ENCODE results near the gene BRCC3.
A peak's percentile ranks its signal among the peaks of the same experiment; 100 is the strongest.

BRCC3 gene

GRCh38 chrX:155065035-155065734 is 6.1 kb upstream of the BRCC3 start:
- H3K27me3 ChIP-seq (ENCODE audit: control insufficient read depth in 3 of 3, insufficient read depth in 3 of 3, low read depth in 1 of 3, low read length in 3 of 3) = no peaks in the 10 kb centered on the region
- no peak overlapping the region for H3K4me3 ChIP-seq (ENCODE audit: low read length in 2 of 2)
- H3K4ac ChIP-seq (ENCODE audit: low read length) = no peak overlapping the region
- H3K4me1 ChIP-seq (ENCODE audit: control insufficient read depth in 2 of 2, insufficient read depth in 1 of 2, low read depth in 1 of 2, low read length in 2 of 2) = peaks cover 1 to 5% of the 10 kb centered on the region in 2 donors
- H4K8ac ChIP-seq (ENCODE audit: low read depth, low read length) = no peak overlapping the region
- no peak overlapping the region for H2AK5ac ChIP-seq (ENCODE audit: low read depth, low read length)
- no peaks in the 10 kb centered on the region for H3K9me3 ChIP-seq (replicated peaks in 1 of 2; ENCODE audit: control insufficient read depth in 2 of 2, insufficient read depth in 1 of 2, low read depth in 1 of 2, low read length in 2 of 2)
- H3K14ac ChIP-seq (ENCODE audit: low read length) = no peak overlapping the region
- no CpG with 5 or more reads among the region's 8 CpGs for WGBS, 2 donors (ENCODE audit: extremely low coverage in 2 of 2, insufficient read length in 2 of 2, insufficient replicate concordance in 1 of 2)
- no peak overlapping the region for H2BK12ac ChIP-seq (ENCODE audit: low read length)
- no peak overlapping the region for H2BK5ac ChIP-seq (ENCODE audit: low read length)
- no peaks in the 10 kb centered on the region for H3K79me1 ChIP-seq (ENCODE audit: low read depth, low read length)
- H2BK120ac ChIP-seq (ENCODE audit: low read depth, low read length) = no peak overlapping the region
- no peak overlapping the region for H2BK15ac ChIP-seq (ENCODE audit: low read length)
- no peak overlapping the region for H3K27ac ChIP-seq (replicated peaks; ENCODE audit: low read length)
- no peak overlapping the region for H3K4me2 ChIP-seq (ENCODE audit: insufficient read depth, low read length, poor library complexity, severe bottlenecking)
- H3K36me3 ChIP-seq (replicated peaks in 1 of 2; ENCODE audit: control insufficient read depth in 2 of 2, insufficient read depth in 2 of 2, low read length in 2 of 2) = peaks cover 0 to 21% of the 10 kb centered on the region in 2 donors
- no peak overlapping the region for H3K23ac ChIP-seq (ENCODE audit: low read depth, low read length, poor library complexity)
- H4K91ac ChIP-seq (ENCODE audit: low read depth, low read length, poor library complexity) = no peak overlapping the region
- no peak for DNase-seq (ENCODE audit: low spot score)
- H3K18ac ChIP-seq (ENCODE audit: low read length) = no peak overlapping the region
- no peak overlapping the region for H2AFZ ChIP-seq (ENCODE audit: low read length)
- no peak overlapping the region for H3K9ac ChIP-seq (ENCODE audit: low read depth, low read length, poor library complexity)

DNA sequence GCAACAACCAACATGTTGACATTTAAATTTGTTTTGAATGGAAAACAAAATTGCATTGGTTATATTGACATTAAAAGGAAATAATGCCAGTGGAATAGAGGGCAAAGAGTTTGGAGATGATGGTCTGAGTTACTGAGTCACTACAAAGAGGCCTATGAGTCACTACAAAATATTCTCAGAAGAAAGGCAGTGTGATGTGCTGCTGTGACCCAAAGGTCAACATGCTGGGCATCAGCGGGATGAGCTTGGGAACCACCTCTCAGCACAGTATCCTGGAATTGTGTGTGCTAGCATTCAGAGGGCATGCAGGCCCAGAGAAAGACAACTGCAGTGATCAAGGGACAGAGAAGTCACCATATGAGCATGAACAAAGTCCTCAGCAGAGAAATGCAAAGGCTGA is 3.1 kb upstream of the BRCC3 start:
- no peak overlapping the region for H3K23ac ChIP-seq (ENCODE audit: low read depth, low read length, poor library complexity)
- H3K79me1 ChIP-seq (ENCODE audit: low read depth, low read length) = no peaks in the 10 kb centered on the region
- H3K27ac ChIP-seq (replicated peaks; ENCODE audit: low read length) = no peak overlapping the region
- no peak overlapping the region for H4K91ac ChIP-seq (ENCODE audit: low read depth, low read length, poor library complexity)
- no peak overlapping the region for H2BK120ac ChIP-seq (ENCODE audit: low read depth, low read length)
- H3K4ac ChIP-seq (ENCODE audit: low read length) = no peak overlapping the region
- H3K27me3 ChIP-seq (ENCODE audit: control insufficient read depth in 3 of 3, insufficient read depth in 3 of 3, low read depth in 1 of 3, low read length in 3 of 3) = no peaks in the 10 kb centered on the region
- peaks cover 1 to 5% of the 10 kb centered on the region in 2 donors for H3K4me1 ChIP-seq (ENCODE audit: control insufficient read depth in 2 of 2, insufficient read depth in 1 of 2, low read depth in 1 of 2, low read length in 2 of 2)
- no peak overlapping the region for H2BK15ac ChIP-seq (ENCODE audit: low read length)
- H2AK5ac ChIP-seq (ENCODE audit: low read depth, low read length) = no peak overlapping the region
- H3K18ac ChIP-seq (ENCODE audit: low read length) = no peak overlapping the region
- no peaks in the 10 kb centered on the region for H3K9me3 ChIP-seq (replicated peaks in 1 of 2; ENCODE audit: control insufficient read depth in 2 of 2, insufficient read depth in 1 of 2, low read depth in 1 of 2, low read length in 2 of 2)
- peaks cover 0 to 8% of the 10 kb centered on the region in 2 donors for H3K36me3 ChIP-seq (replicated peaks in 1 of 2; ENCODE audit: control insufficient read depth in 2 of 2, insufficient read depth in 2 of 2, low read length in 2 of 2)
- no peak overlapping the region for H3K4me3 ChIP-seq (ENCODE audit: low read length in 2 of 2)
- H3K4me2 ChIP-seq (ENCODE audit: insufficient read depth, low read length, poor library complexity, severe bottlenecking) = no peak overlapping the region
- no CpG with 5 or more reads among the region's 1 CpG for WGBS, 2 donors (ENCODE audit: extremely low coverage in 2 of 2, insufficient read length in 2 of 2, insufficient replicate concordance in 1 of 2)
- no peak for DNase-seq (ENCODE audit: low spot score)
- no peak overlapping the region for H2BK12ac ChIP-seq (ENCODE audit: low read length)
- H3K14ac ChIP-seq (ENCODE audit: low read length) = no peak overlapping the region
- no peak overlapping the region for H4K8ac ChIP-seq (ENCODE audit: low read depth, low read length)
- H3K9ac ChIP-seq (ENCODE audit: low read depth, low read length, poor library complexity) = no peak overlapping the region
- H2BK5ac ChIP-seq (ENCODE audit: low read length) = no peak overlapping the region
- H2AFZ ChIP-seq (ENCODE audit: low read length) = no peak overlapping the region

GRCh38 chrX:155069414-155069813 is 1.9 kb upstream of the BRCC3 start:
- no peak overlapping the region for H3K23ac ChIP-seq (ENCODE audit: low read depth, low read length, poor library complexity)
- no peak overlapping the region for H3K4me2 ChIP-seq (ENCODE audit: insufficient read depth, low read length, poor library complexity, severe bottlenecking)
- H2AK5ac ChIP-seq (ENCODE audit: low read depth, low read length) = no peak overlapping the region
- no peak overlapping the region for H3K4me3 ChIP-seq (ENCODE audit: low read length in 2 of 2)
- no peaks in the 10 kb centered on the region for H3K9me3 ChIP-seq (replicated peaks in 1 of 2; ENCODE audit: control insufficient read depth in 2 of 2, insufficient read depth in 1 of 2, low read depth in 1 of 2, low read length in 2 of 2)
- H3K27ac ChIP-seq (replicated peaks; ENCODE audit: low read length) = no peak overlapping the region
- H2BK5ac ChIP-seq (ENCODE audit: low read length) = no peak overlapping the region
- H2AFZ ChIP-seq (ENCODE audit: low read length) = no peak overlapping the region
- H3K18ac ChIP-seq (ENCODE audit: low read length) = no peak overlapping the region
- H4K8ac ChIP-seq (ENCODE audit: low read depth, low read length) = no peak overlapping the region
- no peak overlapping the region for H3K4ac ChIP-seq (ENCODE audit: low read length)
- no peak overlapping the region for H2BK12ac ChIP-seq (ENCODE audit: low read length)
- H3K9ac ChIP-seq (ENCODE audit: low read depth, low read length, poor library complexity) = no peak overlapping the region
- DNase-seq (ENCODE audit: low spot score) = no peak
- no peak overlapping the region for H2BK15ac ChIP-seq (ENCODE audit: low read length)
- no peak overlapping the region for H3K14ac ChIP-seq (ENCODE audit: low read length)
- peaks cover 0 to 18% of the 10 kb centered on the region in 2 donors for H3K36me3 ChIP-seq (replicated peaks in 1 of 2; ENCODE audit: control insufficient read depth in 2 of 2, insufficient read depth in 2 of 2, low read length in 2 of 2)
- no CpG with 5 or more reads among the region's 1 CpG for whole genome bisulfite sequencing, 2 donors (ENCODE audit: extremely low coverage in 2 of 2, insufficient read length in 2 of 2, insufficient replicate concordance in 1 of 2)
- peaks cover 1 to 5% of the 10 kb centered on the region in 2 donors for H3K4me1 ChIP-seq (ENCODE audit: control insufficient read depth in 2 of 2, insufficient read depth in 1 of 2, low read depth in 1 of 2, low read length in 2 of 2)
- H3K79me1 ChIP-seq (ENCODE audit: low read depth, low read length) = no peaks in the 10 kb centered on the region
- H4K91ac ChIP-seq (ENCODE audit: low read depth, low read length, poor library complexity) = no peak overlapping the region
- H2BK120ac ChIP-seq (ENCODE audit: low read depth, low read length) = no peak overlapping the region
- H3K27me3 ChIP-seq (ENCODE audit: control insufficient read depth in 3 of 3, insufficient read depth in 3 of 3, low read depth in 1 of 3, low read length in 3 of 3) = no peaks in the 10 kb centered on the region

DNA sequence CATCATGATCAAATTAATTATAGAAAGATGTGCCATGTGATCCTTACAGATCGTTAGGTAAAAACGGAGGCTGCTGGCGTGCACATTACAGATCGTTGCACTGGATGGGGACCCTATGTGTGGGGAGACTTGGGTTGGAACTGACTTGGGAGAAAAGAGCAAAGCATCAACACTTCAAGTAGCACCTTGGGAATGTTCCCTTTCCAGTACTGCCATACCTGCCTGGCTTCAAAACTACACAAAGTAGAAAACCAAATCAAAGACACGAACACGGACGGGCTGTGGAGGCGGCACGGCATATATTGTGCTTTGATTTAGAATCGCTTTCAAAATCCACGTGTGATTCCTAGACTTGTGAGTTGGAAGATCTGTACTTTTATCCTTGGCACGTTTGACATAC is 1.3 kb upstream of the BRCC3 start:
- Histone ChIP-seq H3K23ac (ENCODE audit: low read depth, low read length, poor library complexity) (no peak overlapping the region), H3K14ac (ENCODE audit: low read length) (no peak overlapping the region), H3K4me2 (ENCODE audit: insufficient read depth, low read length, poor library complexity, severe bottlenecking) (peak overlapping the region; percentile 47), H2BK5ac (ENCODE audit: low read length) (no peak overlapping the region), H3K27ac (replicated peaks; ENCODE audit: low read length) (no peak overlapping the region), H3K4me1 (ENCODE audit: control insufficient read depth in 2 of 2, insufficient read depth in 1 of 2, low read depth in 1 of 2, low read length in 2 of 2) (peaks cover 1 to 5% of the 10 kb centered on the region in 2 donors), H3K18ac (ENCODE audit: low read length) (no peak overlapping the region), H2BK120ac (ENCODE audit: low read depth, low read length) (no peak overlapping the region), H2AFZ (ENCODE audit: low read length) (peak overlapping the region; percentile 79), H2BK15ac (ENCODE audit: low read length) (no peak overlapping the region), H3K9me3 (replicated peaks in 1 of 2; ENCODE audit: control insufficient read depth in 2 of 2, insufficient read depth in 1 of 2, low read depth in 1 of 2, low read length in 2 of 2) (no peaks in the 10 kb centered on the region), H3K79me1 (ENCODE audit: low read depth, low read length) (no peaks in the 10 kb centered on the region), H3K9ac (ENCODE audit: low read depth, low read length, poor library complexity) (no peak overlapping the region), H3K4me3 (ENCODE audit: low read length in 2 of 2) (peak overlapping the region; percentile 54 to 63), H4K8ac (ENCODE audit: low read depth, low read length) (no peak overlapping the region), H2BK12ac (ENCODE audit: low read length) (no peak overlapping the region), H3K36me3 (replicated peaks in 1 of 2; ENCODE audit: control insufficient read depth in 2 of 2, insufficient read depth in 2 of 2, low read length in 2 of 2) (peaks cover 0 to 21% of the 10 kb centered on the region in 2 donors), H2AK5ac (ENCODE audit: low read depth, low read length) (no peak overlapping the region), H3K27me3 (ENCODE audit: control insufficient read depth in 3 of 3, insufficient read depth in 3 of 3, low read depth in 1 of 3, low read length in 3 of 3) (no peaks in the 10 kb centered on the region), H3K4ac (ENCODE audit: low read length) (no peak overlapping the region), H4K91ac (ENCODE audit: low read depth, low read length, poor library complexity) (no peak overlapping the region)
- no peak for DNase-seq (ENCODE audit: low spot score)
- no CpG with 5 or more reads among the region's 12 CpGs for WGBS, 2 donors (ENCODE audit: extremely low coverage in 2 of 2, insufficient read length in 2 of 2, insufficient replicate concordance in 1 of 2)
